GM18867 (cell line): ENCODE data around the gene ITPR1.

Experiments used
- ATAC-seq: cut with Tn5 transposase; IDR thresholded peaks from one replicate; pipeline ENCODE4 v1.9.1; 2021; ENCODE audit warnings: mild to moderate bottlenecking, moderate library complexity; ENCODE audit not compliant: unreplicated experiment

ITPR1 gene

GRCh38 chr3:4633078-4634004, 140.2 kb downstream of the ITPR1 start:
- peak; percentile 83 for ATAC-seq

- no peak for ATAC-seq
These were observed 141.7 kb downstream of the ITPR1 start for GRCh38 chr3:4634894-4635293.

- no peak for ATAC-seq
These were observed 144.1 kb downstream of the ITPR1 start for GRCh38 chr3:4637265-4637664.

DNA sequence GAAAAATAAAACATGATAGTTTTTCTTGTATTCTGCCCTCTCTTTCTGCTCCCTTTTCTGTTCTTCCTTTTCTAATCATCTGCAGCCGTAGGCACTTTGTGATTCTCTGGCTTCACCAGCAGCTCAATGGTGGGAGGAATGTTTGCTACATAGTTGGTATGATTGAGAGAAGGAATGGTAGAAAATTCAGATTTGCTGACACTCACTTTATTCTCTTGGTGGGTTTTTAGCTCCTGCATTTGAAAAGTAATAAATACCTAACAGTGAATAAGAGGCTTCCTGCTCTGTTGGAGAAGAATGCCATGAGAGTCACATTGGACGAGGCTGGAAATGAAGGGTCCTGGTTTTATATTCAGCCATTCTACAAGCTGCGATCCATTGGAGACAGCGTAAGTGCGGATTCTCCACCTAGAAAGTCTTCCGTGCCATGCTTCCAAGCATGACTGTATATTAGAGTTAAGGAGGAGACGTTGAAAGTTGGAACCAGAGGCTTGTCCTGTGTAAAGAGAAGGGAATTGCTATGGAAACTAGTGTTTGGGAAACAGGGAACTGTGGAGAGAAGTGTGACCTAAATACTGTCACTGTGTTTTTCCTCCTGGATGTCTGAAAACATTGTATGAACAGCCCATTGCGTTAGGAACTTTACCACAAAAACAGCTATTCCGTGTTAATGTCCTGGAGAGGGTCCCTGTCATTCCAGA, 148.9 kb downstream of the ITPR1 start:
- ATAC-seq = no peak

GRCh38 chr3:4642611-4643010, 149.5 kb downstream of the ITPR1 start:
- ATAC-seq = no peak

DNA sequence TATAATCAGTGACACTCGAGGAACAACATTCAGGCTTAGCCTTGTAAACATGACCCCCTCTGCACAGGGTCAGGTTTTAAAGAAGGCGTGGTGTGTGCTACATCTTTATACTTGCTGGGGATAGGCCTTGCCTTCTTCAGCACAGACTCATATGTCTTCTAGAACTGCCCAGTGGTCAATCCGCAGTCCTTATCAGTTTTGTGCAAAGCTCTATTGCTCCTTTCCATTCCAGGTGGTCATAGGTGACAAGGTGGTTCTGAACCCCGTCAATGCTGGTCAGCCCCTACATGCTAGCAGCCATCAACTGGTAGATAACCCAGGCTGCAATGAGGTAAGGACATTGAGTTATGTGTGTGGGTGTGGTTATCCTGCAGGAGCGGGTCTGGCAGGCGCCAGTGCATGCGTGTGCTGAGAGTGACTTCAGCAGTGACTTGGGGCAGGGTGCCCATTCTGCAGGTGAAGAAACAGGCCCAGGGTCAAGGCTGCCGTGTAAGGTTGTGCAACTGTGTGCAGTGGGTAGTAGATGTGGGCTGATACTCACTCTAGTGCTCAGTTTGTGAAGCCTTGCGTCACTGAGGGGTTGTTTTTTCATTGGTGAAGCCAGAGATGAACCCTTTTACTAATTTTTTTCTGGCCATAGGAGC, 150.9 kb downstream of the ITPR1 start:
- no peak for ATAC-seq

GRCh38 chr3:4644951-4645350, 151.8 kb downstream of the ITPR1 start:
- ATAC-seq = no peak

DNA sequence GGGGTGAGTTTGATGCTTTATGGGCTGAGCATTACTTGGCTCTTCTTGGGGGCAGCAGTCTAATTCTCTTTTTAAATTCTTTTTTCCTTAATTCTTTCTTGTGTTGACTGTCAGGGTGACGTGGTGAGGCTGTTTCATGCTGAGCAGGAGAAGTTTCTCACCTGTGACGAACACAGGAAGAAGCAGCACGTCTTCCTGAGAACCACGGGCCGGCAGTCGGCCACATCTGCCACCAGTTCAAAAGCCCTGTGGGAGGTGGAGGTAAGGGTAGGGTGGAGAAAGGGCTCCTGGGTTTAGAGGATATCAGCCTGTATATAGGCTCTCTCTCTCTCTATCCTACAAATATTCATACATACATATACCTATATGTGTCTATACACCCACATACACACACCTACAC, 152.3 kb downstream of the ITPR1 start:
- no peak for ATAC-seq

GRCh38 chr3:4647411-4647810, 154.3 kb downstream of the ITPR1 start:
- ATAC-seq = no peak

- ATAC-seq = no peak
These were observed 162.2 kb downstream of the ITPR1 start for GRCh38 chr3:4655145-4656045.

DNA sequence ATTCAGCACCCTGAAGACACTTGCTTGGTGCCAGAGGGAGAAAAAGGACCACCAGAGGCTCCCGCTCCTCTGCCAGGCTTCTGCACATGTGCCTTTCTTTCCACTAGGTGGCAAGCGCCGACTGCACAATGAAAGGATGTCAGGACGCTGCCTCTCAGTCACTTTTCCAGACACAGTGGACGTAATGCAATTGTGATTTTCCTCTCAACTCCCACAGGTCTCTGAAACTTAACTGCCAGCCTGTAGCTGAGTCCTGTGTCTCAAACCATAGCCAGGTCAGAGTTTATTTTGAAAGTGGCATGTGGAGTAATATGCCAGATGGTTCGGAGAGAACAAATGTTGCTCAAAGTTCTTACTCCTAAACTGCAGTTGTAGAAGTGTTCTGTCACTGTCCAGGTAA, 162.9 kb downstream of the ITPR1 start:
- ATAC-seq = no peak

- ATAC-seq = no peak
These were observed 163.6 kb downstream of the ITPR1 start for GRCh38 chr3:4656626-4657328.

- ATAC-seq = no peak
These were observed 167.8 kb downstream of the ITPR1 start for GRCh38 chr3:4660936-4661335.

DNA sequence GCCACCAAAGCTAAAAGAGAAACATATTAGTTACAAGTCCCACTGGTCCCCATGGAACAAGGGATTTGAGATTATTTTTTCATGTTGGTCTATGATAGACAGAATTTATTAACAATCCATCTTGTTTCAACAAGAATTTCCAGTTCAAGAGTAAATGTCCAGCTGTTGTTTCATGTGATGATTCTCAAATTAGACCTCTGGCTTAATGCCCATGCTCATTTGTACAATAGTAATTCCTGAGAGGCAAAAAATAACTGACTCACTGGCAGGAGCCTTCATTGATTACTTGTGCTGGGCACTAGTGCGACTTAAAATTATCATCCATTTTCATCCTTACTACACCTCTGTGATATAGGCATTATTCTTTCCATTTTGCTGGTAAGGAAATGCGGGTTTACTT, 171.3 kb downstream of the ITPR1 start:
- no peak for ATAC-seq

DNA sequence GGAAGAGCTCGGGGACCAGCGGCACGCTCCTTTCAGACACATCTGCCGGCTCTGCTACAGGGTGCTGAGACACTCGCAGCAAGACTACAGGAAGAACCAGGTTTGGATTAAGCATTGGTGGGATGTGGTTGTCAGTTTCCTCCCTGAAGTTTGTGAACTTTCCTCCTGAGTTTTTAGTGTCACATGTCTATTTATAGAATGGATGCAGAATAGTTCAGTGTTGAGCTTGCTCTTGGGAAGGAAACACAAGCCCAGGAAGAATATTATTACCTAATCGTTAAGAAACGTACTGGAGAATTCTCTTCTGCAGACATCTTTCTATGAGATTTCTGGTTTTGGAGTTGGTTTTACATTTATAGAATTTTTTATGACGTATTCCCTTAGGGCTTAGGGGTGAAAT, 172.0 kb downstream of the ITPR1 start:
- ATAC-seq = no peak

- ATAC-seq = no peak
These were observed 172.9 kb downstream of the ITPR1 start for GRCh38 chr3:4666071-4666470.

DNA sequence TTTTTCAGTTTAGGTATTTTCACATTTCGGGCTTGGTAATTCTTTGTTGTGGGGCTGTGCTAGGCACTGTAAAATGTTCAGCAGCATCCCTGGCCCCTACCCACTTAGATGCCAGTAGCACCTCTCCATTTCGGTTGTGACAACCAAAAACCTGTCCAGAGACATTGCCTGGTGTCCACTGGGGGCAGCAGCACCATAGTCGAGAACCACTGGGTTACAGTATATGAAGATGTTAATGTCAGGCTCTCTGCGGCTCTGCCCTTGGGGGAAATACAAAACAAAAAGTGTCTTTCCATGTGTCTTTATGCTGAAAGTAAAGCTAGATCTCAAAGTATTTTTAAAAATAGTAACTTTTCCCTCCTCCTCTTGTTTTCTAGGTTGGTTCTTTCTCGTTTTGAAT, 177.2 kb downstream of the ITPR1 start:
- no peak for ATAC-seq

- ATAC-seq = no peak
These were observed 179.7 kb downstream of the ITPR1 start for GRCh38 chr3:4672725-4673275.

- no peak for ATAC-seq
These were observed 181.1 kb downstream of the ITPR1 start for GRCh38 chr3:4674216-4674615.

GRCh38 chr3:4675704-4676103, 182.6 kb downstream of the ITPR1 start:
- no peak for ATAC-seq
